GM12878 (cell line): Measurements from ENCODE around the gene ZDHHC14. TPM values are rescaled to one million over a fixed set of nuclear protein-coding genes. Genes with fewer than 3 reads are reported as not detected.

Experiments used
- ASH2L ChIP-seq: fragments of 300-600, 200-600 bp; sonication (generic); IDR thresholded peaks from 2 replicates; pipeline ENCODE4 v1.6.1; 2017; ENCODE audit warnings: low read depth, mild to moderate bottlenecking, borderline replicate concordance
- ATF7 ChIP-seq: fragments of 450-650 bp; IDR thresholded peaks from 2 replicates; pipeline ENCODE4 v1.6.1; 2016; ENCODE audit warnings: low read depth, mild to moderate bottlenecking
- BHLHE40 ChIP-seq, 2 experiments: fragments of 450-650 bp in 1 of 2; IDR thresholded peaks; 2 replicates each; pipeline ENCODE4 v1.6.1; 2011 to 2017; ENCODE audit warnings: low read depth in 2 of 2, borderline replicate concordance in 1 of 2, improper control_type of control experiment in 1 of 2, low read length in 1 of 2, mild to moderate bottlenecking in 1 of 2
- BRCA1 ChIP-seq: IDR thresholded peaks from 2 replicates; pipeline ENCODE4 v1.6.1; 2011; ENCODE audit warnings: low read depth, low read length, improper control_type of control experiment
- CEBPB ChIP-seq, 2 experiments: fragments of 150-350 bp in 1 of 2; IDR thresholded peaks; 2 replicates each; pipeline ENCODE4 v1.6.1; 2012 to 2014; ENCODE audit warnings: low read depth in 2 of 2, low read length in 2 of 2, borderline replicate concordance in 1 of 2, inconsistent platforms in 1 of 2
- CHD1 ChIP-seq: IDR thresholded peaks from 2 replicates; pipeline ENCODE4 v1.6.1; 2012; ENCODE audit warnings: low read depth, low read length, improper control_type of control experiment
- CHD4 ChIP-seq: fragments of 200-600 bp; sonication (generic); IDR thresholded peaks from 2 replicates; pipeline ENCODE4 v1.6.1; 2016; ENCODE audit warnings: mild to moderate bottlenecking
- ETV6 ChIP-seq, 2 experiments: fragments of 450-650 bp in 1 of 2; IDR thresholded peaks in 1 of 2; conservative IDR thresholded peaks in 1 of 2; 2 replicates each; pipeline ENCODE4 v1.6.1; 2014; ENCODE audit warnings: antibody characterized with exemption in 1 of 2, borderline replicate concordance in 1 of 2, low read depth in 1 of 2, mild to moderate bottlenecking in 1 of 2, moderate library complexity in 1 of 2
- HDAC2 ChIP-seq: fragments of 200-600 bp; sonication (generic); IDR thresholded peaks from 2 replicates; pipeline ENCODE4 v1.6.1; 2017
- IRF4 ChIP-seq: IDR thresholded peaks from 2 replicates; pipeline ENCODE4 v1.6.1; 2011; ENCODE audit warnings: low read depth, low read length
- JUND ChIP-seq: IDR thresholded peaks from 2 replicates; pipeline ENCODE4 v1.6.1; 2012; ENCODE audit warnings: low read depth, mild to moderate bottlenecking, low read length, improper control_type of control experiment, moderate library complexity
- MEF2B ChIP-seq: fragments of 450-650 bp; IDR thresholded peaks from 2 replicates; pipeline ENCODE4 v1.6.1; 2018; ENCODE audit warnings: mild to moderate bottlenecking, moderate library complexity; ENCODE audit not compliant: partially characterized antibody, poor library complexity, severe bottlenecking
- PAX8 ChIP-seq: fragments of 450-650 bp; IDR thresholded peaks from 2 replicates; pipeline ENCODE4 v1.6.1; 2017; ENCODE audit warnings: mild to moderate bottlenecking, moderate library complexity
- PKNOX1 ChIP-seq: fragments of 450-650 bp; IDR thresholded peaks from 2 replicates; pipeline ENCODE4 v1.6.1; 2016; ENCODE audit warnings: mild to moderate bottlenecking
- POLR2AphosphoS5 ChIP-seq: IDR thresholded peaks from 2 replicates; pipeline ENCODE4 v1.6.1; 2011; ENCODE audit warnings: mild to moderate bottlenecking, low read length, inconsistent platforms
- RAD51 ChIP-seq: fragments of 450-650 bp; IDR thresholded peaks from 2 replicates; pipeline ENCODE4 v1.6.1; 2016; ENCODE audit warnings: moderate library complexity, mild to moderate bottlenecking, inconsistent platforms
- RBBP5 ChIP-seq: fragments of 200-600 bp; sonication (generic); conservative IDR thresholded peaks from 2 replicates; pipeline ENCODE4 v1.6.1; 2016
- RCOR1 ChIP-seq: conservative IDR thresholded peaks from 2 replicates; pipeline ENCODE4 v1.6.1; 2012; ENCODE audit warnings: low read depth, low read length, improper control_type of control experiment
- RELA ChIP-seq: fragments of 450-650 bp; IDR thresholded peaks from 2 replicates; pipeline ENCODE4 v1.8.0; 2014; ENCODE audit warnings: borderline replicate concordance; ENCODE audit not compliant: partially characterized antibody
- REST ChIP-seq: IDR thresholded peaks from 2 replicates; pipeline ENCODE4 v1.6.1; 2012; ENCODE audit warnings: mild to moderate bottlenecking, low read depth, low read length
- RUNX3 ChIP-seq: IDR thresholded peaks from 2 replicates; pipeline ENCODE4 v1.6.1; 2012; ENCODE audit warnings: low read length, inconsistent platforms
- SREBF2 ChIP-seq: IDR thresholded peaks from 2 replicates; pipeline ENCODE4 v1.6.1; 2012; ENCODE audit warnings: mild to moderate bottlenecking, low read length
- TARDBP ChIP-seq: IDR thresholded peaks from 2 replicates; pipeline ENCODE4 v1.6.1; 2016; ENCODE audit warnings: borderline replicate concordance
- polyA plus RNA-seq, 11 experiments: library from polyadenylated mRNA; depleted of rRNA in 4 of 11; unstranded in 6 of 11; stranded (reverse) in 5 of 11; fragments of >200 nt; fragmentation: Nextera tagmentation in 4 of 11; fragmentation: Illumina TruSeq in 1 of 11; extraction: Ambion mirVana in 4 of 11; extraction: Trizol in 1 of 11; gene quantifications; 1 replicate in 1 of 11; 2 replicates in 10 of 11; pipeline versions ENCODE4 v1.2.1 to v1.2.3, GENCODE V29; 2011 to 2016; ENCODE audit warnings: inconsistent platforms in 2 of 11, missing spikeins in 2 of 11, low read depth in 1 of 11
- total RNA-seq, 4 experiments: library from RNA; depleted of rRNA in 3 of 4; stranded (reverse); fragments of >200 nt in 3 of 4; fragmentation: Illumina TruSeq in 1 of 4; extraction: Trizol in 1 of 4; gene quantifications; 2 replicates each; pipeline versions ENCODE4 v1.2.1 to v1.2.3, GENCODE V29; 2013 to 2021
- TF ChIP-seq, protein P1 (sequence below): IDR thresholded peaks from 2 replicates; pipeline ENCODE4 v1.6.1; 2011; ENCODE audit warnings: borderline replicate concordance, low read depth, mild to moderate bottlenecking, moderate library complexity, mixed read lengths, low read length; ENCODE audit not compliant: insufficient read depth; ENCODE audit errors: extremely low read length
- TF ChIP-seq, protein P2 (sequence below): IDR thresholded peaks from 2 replicates; pipeline ENCODE4 v1.6.1; 2011; ENCODE audit warnings: low read depth, low read length, improper control_type of control experiment, borderline replicate concordance

ZDHHC14 gene
- total and polyA plus RNA-seq, 10 of the 15 experiments (the other 5 are each of a cell fraction or from before 2014, with no cell fraction given), result 0.15 to 16.0 (median 0.76) TPM; not detected in 1

GRCh38 chr6:157561929-157562810 lies 181.2 kb downstream of the ZDHHC14 start (continued):
- TF ChIP-seq, protein P1, sequence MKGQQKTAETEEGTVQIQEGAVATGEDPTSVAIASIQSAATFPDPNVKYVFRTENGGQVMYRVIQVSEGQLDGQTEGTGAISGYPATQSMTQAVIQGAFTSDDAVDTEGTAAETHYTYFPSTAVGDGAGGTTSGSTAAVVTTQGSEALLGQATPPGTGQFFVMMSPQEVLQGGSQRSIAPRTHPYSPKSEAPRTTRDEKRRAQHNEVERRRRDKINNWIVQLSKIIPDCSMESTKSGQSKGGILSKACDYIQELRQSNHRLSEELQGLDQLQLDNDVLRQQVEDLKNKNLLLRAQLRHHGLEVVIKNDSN, result no peak
- TF ChIP-seq, protein P2, sequence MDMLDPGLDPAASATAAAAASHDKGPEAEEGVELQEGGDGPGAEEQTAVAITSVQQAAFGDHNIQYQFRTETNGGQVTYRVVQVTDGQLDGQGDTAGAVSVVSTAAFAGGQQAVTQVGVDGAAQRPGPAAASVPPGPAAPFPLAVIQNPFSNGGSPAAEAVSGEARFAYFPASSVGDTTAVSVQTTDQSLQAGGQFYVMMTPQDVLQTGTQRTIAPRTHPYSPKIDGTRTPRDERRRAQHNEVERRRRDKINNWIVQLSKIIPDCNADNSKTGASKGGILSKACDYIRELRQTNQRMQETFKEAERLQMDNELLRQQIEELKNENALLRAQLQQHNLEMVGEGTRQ, result no peak
- TF ChIP-seq BRCA1 (no peak), REST (no peak), PAX8 (no peak), ASH2L (no peak), BHLHE40 (IDR thresholded peaks at IDR 0.05; ENCODE audit: borderline replicate concordance in 1 of 2, low read depth in 2 of 2, low read length in 1 of 2) (peak; percentile 28 to 62; a peak in 2 of 4 replicates), RAD51 (no peak), ETV6 (conservative IDR thresholded peaks at IDR 0.05 in 1 of 2, IDR thresholded peaks at IDR 0.05 in 1 of 2; ENCODE audit: borderline replicate concordance in 1 of 2, low read depth in 1 of 2) (no peak), TARDBP (no peak), RBBP5 (no peak), RELA (no peak), POLR2AphosphoS5 (no peak), IRF4 (peak; percentile 63; the same call in 1 of the 2 replicates), PKNOX1 (no peak), CHD4 (no peak), RUNX3 (peak; percentile 96), RCOR1 (no peak), MEF2B (peak; percentile 96), HDAC2 (0 out of 2 replicates have a peak, but pooled peaks have one; percentile 2), SREBF2 (no peak), CEBPB (IDR thresholded peaks at IDR 0.05; ENCODE audit: borderline replicate concordance in 1 of 2, low read depth in 2 of 2, low read length in 2 of 2) (no peak), ATF7 (peak; percentile 78), JUND (no peak), CHD1 (no peak)
